Measurements from ENCODE around the gene RNF11.

RNF11 gene

GRCh38 chr1:51316113-51316845 lies 80.2 kb downstream of the RNF11 start:
- no peaks in the 10 kb centered on the region for H3K27me3 ChIP-seq (ENCODE audit: low read length)
- H3K36me3 ChIP-seq (ENCODE audit: low read length) = no peaks in the 10 kb centered on the region
- H3K79me2 ChIP-seq (ENCODE audit: insufficient read depth, low read length) = no peaks in the 10 kb centered on the region
- no peak overlapping the region for H3K27ac ChIP-seq (ENCODE audit: low read depth, low read length)
- no peak overlapping the region for H3K4me2 ChIP-seq (ENCODE audit: low read depth, low read length, poor library complexity, severe bottlenecking)
- no peak overlapping the region for H3K4me3 ChIP-seq (ENCODE audit: insufficient read depth, low read length, poor library complexity, severe bottlenecking)
- no peaks in the 10 kb centered on the region for H3K9me2 ChIP-seq (replicated peaks; ENCODE audit: insufficient read depth, low read length)
- no peaks in the 10 kb centered on the region for H3K9me3 ChIP-seq (ENCODE audit: insufficient read depth, low read length)
- H4K20me1 ChIP-seq (ENCODE audit: low read depth, low read length) = no peaks in the 10 kb centered on the region
- no peaks in the 10 kb centered on the region for H3F3A ChIP-seq (ENCODE audit: insufficient read depth)
- TF ChIP-seq, protein P1, sequence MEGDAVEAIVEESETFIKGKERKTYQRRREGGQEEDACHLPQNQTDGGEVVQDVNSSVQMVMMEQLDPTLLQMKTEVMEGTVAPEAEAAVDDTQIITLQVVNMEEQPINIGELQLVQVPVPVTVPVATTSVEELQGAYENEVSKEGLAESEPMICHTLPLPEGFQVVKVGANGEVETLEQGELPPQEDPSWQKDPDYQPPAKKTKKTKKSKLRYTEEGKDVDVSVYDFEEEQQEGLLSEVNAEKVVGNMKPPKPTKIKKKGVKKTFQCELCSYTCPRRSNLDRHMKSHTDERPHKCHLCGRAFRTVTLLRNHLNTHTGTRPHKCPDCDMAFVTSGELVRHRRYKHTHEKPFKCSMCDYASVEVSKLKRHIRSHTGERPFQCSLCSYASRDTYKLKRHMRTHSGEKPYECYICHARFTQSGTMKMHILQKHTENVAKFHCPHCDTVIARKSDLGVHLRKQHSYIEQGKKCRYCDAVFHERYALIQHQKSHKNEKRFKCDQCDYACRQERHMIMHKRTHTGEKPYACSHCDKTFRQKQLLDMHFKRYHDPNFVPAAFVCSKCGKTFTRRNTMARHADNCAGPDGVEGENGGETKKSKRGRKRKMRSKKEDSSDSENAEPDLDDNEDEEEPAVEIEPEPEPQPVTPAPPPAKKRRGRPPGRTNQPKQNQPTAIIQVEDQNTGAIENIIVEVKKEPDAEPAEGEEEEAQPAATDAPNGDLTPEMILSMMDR (IDR thresholded peaks at IDR 0.05; ENCODE audit: insufficient read depth, low read length, poor library complexity, severe bottlenecking) = no peak
- TF ChIP-seq EZH2phosphoT487 (conservative IDR thresholded peaks at IDR 0.05; ENCODE audit: low read length) = no peak
- no peak overlapping the region for H2AFZ ChIP-seq (ENCODE audit: low read depth, low read length, severe bottlenecking)
- H3K9ac ChIP-seq (ENCODE audit: low read length) = no peak overlapping the region

GRCh38 chr1:51316846-51317120 lies 80.7 kb downstream of the RNF11 start:
- TF ChIP-seq, protein P1 (IDR thresholded peaks at IDR 0.05; ENCODE audit: insufficient read depth, low read length, poor library complexity, severe bottlenecking) = no peak
- no peak for TF ChIP-seq EZH2phosphoT487 (conservative IDR thresholded peaks at IDR 0.05; ENCODE audit: low read length)
- Histone ChIP-seq H2AFZ (ENCODE audit: low read depth, low read length, severe bottlenecking) (no peak overlapping the region), H3K9me2 (replicated peaks; ENCODE audit: insufficient read depth, low read length) (no peaks in the 10 kb centered on the region)

GRCh38 chr1:51317798-51318197 lies 81.7 kb downstream of the RNF11 start:
- H4K20me1 ChIP-seq (ENCODE audit: low read depth, low read length) = no peaks in the 10 kb centered on the region
- TF ChIP-seq, protein P1 (IDR thresholded peaks at IDR 0.05; ENCODE audit: insufficient read depth, low read length, poor library complexity, severe bottlenecking) = no peak
- no peak for TF ChIP-seq EZH2phosphoT487 (conservative IDR thresholded peaks at IDR 0.05; ENCODE audit: low read length)
- no peaks in the 10 kb centered on the region for H3K79me2 ChIP-seq (ENCODE audit: insufficient read depth, low read length)
- H3K27me3 ChIP-seq (ENCODE audit: low read length) = no peaks in the 10 kb centered on the region
- H3F3A ChIP-seq (ENCODE audit: insufficient read depth) = no peaks in the 10 kb centered on the region
- H3K4me3 ChIP-seq (ENCODE audit: insufficient read depth, low read length, poor library complexity, severe bottlenecking) = no peak overlapping the region
- H3K9me2 ChIP-seq (replicated peaks; ENCODE audit: insufficient read depth, low read length) = no peaks in the 10 kb centered on the region
- H2AFZ ChIP-seq (ENCODE audit: low read depth, low read length, severe bottlenecking) = no peak overlapping the region
- no peaks in the 10 kb centered on the region for H3K9me3 ChIP-seq (ENCODE audit: insufficient read depth, low read length)
- no peak overlapping the region for H3K27ac ChIP-seq (ENCODE audit: low read depth, low read length)
- H3K36me3 ChIP-seq (ENCODE audit: low read length) = no peaks in the 10 kb centered on the region
- H3K9ac ChIP-seq (ENCODE audit: low read length) = no peak overlapping the region
- H3K4me2 ChIP-seq (ENCODE audit: low read depth, low read length, poor library complexity, severe bottlenecking) = no peak overlapping the region

More at GRCh38 chr1:51316846-51317120, 80.7 kb downstream of the RNF11 start:
- H3K79me2 ChIP-seq (ENCODE audit: insufficient read depth, low read length) = no peaks in the 10 kb centered on the region
- H3K27me3 ChIP-seq (ENCODE audit: low read length) = no peaks in the 10 kb centered on the region
- H3K4me2 ChIP-seq (ENCODE audit: low read depth, low read length, poor library complexity, severe bottlenecking) = no peak overlapping the region
- H3K4me3 ChIP-seq (ENCODE audit: insufficient read depth, low read length, poor library complexity, severe bottlenecking) = no peak overlapping the region
- no peaks in the 10 kb centered on the region for H3K9me3 ChIP-seq (ENCODE audit: insufficient read depth, low read length)
- no peaks in the 10 kb centered on the region for H3F3A ChIP-seq (ENCODE audit: insufficient read depth)
- no peak overlapping the region for H3K27ac ChIP-seq (ENCODE audit: low read depth, low read length)
- H3K36me3 ChIP-seq (ENCODE audit: low read length) = no peaks in the 10 kb centered on the region
- H4K20me1 ChIP-seq (ENCODE audit: low read depth, low read length) = no peaks in the 10 kb centered on the region
- no peak overlapping the region for H3K9ac ChIP-seq (ENCODE audit: low read length)
